Measurements from ENCODE around the gene AIPL1.
"Not testable (repeated sequence)": the region's sequence is repeated elsewhere in the genome, so short reads cannot be mapped to it uniquely, and the experiment has no call there.

Gene AIPL1

GRCh38 chr17:6435051-6435450 is at the start of gene AIPL1:
AIPL1 (minus strand) TSS chr17:6435121; CDS start chr17:6435104, 17 bp downstream.
- no peak for TF ChIP-seq CTCF (IDR thresholded peaks at IDR 0.05; ENCODE audit: low read depth, low read length, missing control alignments)
- DNase-seq (ENCODE audit: low read depth) = no peak
- H3K4me3 ChIP-seq (ENCODE audit: low read depth, low read length) = no peak within 1 kb of the TSS
- in situ Hi-C loops (cut with HindIII; ENCODE audit: low sequenced_read_pairs) = no loop called here

GRCh38 chr17:6483507-6483906 is 48.6 kb upstream of the AIPL1 start:
- in situ Hi-C loops (cut with HindIII; ENCODE audit: low sequenced_read_pairs) = no loop called here
- no peak for TF ChIP-seq CTCF (IDR thresholded peaks at IDR 0.05; ENCODE audit: low read depth, low read length, missing control alignments)
- no peak overlapping the region for H3K4me3 ChIP-seq (ENCODE audit: low read depth, low read length)
- DNase-seq (ENCODE audit: low read depth) = no peak

GRCh38 chr17:6482796-6483195 is 47.9 kb upstream of the AIPL1 start:
- H3K4me3 ChIP-seq (ENCODE audit: low read depth, low read length); in situ Hi-C loops (cut with HindIII; ENCODE audit: low sequenced_read_pairs); DNase-seq (ENCODE audit: low read depth): not testable (repeated sequence)

- H3K4me3 ChIP-seq (ENCODE audit: low read depth, low read length) = no peak overlapping the region
- DNase-seq (ENCODE audit: low read depth) = no peak
- no peak for TF ChIP-seq CTCF (IDR thresholded peaks at IDR 0.05; ENCODE audit: low read depth, low read length, missing control alignments)
- in situ Hi-C loops (cut with HindIII; ENCODE audit: low sequenced_read_pairs) = no loop called here
These were observed 47.2 kb upstream of the AIPL1 start for GRCh38 chr17:6482105-6482455.

GRCh38 chr17:6480303-6480675 is 45.4 kb upstream of the AIPL1 start:
- no peak for DNase-seq (ENCODE audit: low read depth)
- no peak for TF ChIP-seq CTCF (IDR thresholded peaks at IDR 0.05; ENCODE audit: low read depth, low read length, missing control alignments)
- in situ Hi-C loops (cut with HindIII; ENCODE audit: low sequenced_read_pairs) = no loop called here
- no peak overlapping the region for H3K4me3 ChIP-seq (ENCODE audit: low read depth, low read length)

- H3K4me3 ChIP-seq (ENCODE audit: low read depth, low read length) = no peak overlapping the region
- no peak for DNase-seq (ENCODE audit: low read depth)
- no peak for TF ChIP-seq CTCF (IDR thresholded peaks at IDR 0.05; ENCODE audit: low read depth, low read length, missing control alignments)
- in situ Hi-C loops (cut with HindIII; ENCODE audit: low sequenced_read_pairs) = no loop called here
These were observed 44.8 kb upstream of the AIPL1 start for GRCh38 chr17:6479622-6480302.

- TF ChIP-seq CTCF (IDR thresholded peaks at IDR 0.05; ENCODE audit: low read depth, low read length, missing control alignments) = no peak
- no peak for DNase-seq (ENCODE audit: low read depth)
- in situ Hi-C loops (cut with HindIII; ENCODE audit: low sequenced_read_pairs) = no loop called here
- no peak overlapping the region for H3K4me3 ChIP-seq (ENCODE audit: low read depth, low read length)
These were observed 43.6 kb upstream of the AIPL1 start for GRCh38 chr17:6478486-6478885.
